Anterior cingulate cortex (tissue), 58 donors: ENCODE measurements around the gene FZR1.

Experiments
- DNase-seq, 58 donors: peaks; one replicate each; lab custom pipeline; 2025; lab: John Stamatoyannopoulos, UW

Gene FZR1

DNA sequence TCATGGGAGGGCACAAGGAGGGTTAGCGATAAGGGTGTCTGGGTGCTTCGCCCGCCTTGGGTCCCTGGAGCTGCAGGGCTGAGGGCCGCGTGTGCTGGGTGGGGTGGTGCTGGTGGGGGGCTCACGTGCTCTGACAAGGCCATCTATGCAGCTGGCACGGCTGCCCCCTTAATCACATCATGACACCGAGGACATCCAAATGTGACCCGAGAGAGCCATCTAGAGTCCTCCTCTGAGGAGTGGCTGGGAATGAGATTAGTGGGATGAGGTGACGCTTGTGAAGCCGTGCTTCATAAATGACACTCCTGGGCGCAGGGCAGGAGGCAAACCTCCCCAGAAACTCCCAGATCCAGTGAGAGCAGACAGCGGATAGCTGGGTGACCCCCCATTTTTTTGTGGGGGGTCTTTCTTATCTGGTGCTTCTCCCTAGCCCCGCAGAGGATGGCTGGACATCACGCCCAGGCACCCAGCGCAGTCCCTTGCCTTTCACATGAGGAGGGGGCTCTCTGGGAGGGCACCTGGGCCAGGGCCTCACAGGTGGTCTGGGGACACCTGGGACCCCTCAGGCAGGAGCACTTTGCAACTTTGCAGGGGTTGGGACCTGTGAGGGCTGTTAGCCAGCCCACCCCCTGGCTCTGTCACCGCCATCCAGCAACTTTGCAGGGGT lies 6.6 kb downstream of the FZR1 start:
- DNase-seq: peak in 10 of 58 donors; percentile 18 to 42 (median 28)

DNA sequence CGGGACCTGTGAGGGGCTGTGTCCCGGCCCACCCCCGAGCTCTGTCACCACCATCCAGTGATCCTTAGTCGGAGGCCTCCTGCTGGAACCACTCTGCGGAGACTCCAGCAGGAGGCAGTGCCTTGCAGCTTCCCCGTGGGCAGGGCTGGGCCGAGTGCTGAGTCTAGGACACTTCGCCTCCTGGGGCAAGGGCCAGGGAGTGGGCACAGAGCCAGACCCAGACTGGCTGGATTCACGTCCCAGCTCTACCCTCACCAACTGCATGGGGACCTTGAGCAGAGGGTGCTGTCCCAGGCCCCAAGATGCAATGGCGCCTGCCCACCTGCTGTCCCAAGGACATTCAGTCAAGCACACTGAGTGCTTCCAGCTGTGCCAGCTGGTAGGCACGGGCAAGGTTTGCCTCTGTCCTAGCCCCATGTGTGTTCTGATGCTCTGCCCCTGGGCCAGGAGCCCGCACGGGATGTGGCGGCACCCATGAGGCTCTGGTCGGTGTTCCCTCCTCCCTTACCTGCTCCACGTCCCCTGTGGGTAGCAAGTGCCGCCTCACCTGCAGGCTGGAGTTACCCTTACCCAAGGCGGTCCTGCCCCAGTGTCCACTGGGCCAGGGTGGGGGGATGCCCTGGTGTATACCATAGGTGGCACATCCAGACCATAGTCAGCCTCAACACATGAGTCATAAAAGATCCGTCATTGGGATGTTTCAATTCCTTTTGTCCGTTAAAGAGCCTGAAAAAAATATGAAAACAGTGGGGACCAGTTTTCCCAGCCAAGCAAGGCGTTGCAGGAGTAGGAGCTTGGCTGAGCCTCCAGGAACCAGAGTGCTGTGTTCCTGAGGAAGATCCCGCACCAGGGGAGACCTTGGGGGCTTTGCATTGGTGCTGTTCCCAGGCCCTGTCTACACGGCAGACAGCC lies 7.4 kb downstream of the FZR1 start:
- DNase-seq: peak in 1 of 58 donors; percentile 42

DNA sequence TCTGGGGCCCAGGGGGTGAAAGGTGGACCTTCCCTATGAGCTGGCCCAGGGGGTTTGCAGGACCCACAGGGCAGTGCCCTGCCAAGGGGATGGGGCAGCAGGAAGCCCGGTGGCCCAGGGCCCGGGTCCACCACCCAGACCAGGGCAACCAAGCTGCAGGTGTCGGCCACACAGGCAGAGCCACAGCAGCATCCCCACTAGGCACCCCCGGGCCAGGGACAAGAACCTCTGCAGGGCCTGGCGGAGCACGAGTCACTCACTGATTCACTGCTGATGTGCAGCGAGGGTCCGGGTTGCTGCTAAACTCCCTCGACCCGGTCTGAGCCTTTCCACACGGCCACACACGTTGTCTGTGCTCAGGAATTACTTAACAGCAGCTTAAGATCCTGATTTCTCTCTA lies 8.8 kb downstream of the FZR1 start:
- DNase-seq: no peak

DNA sequence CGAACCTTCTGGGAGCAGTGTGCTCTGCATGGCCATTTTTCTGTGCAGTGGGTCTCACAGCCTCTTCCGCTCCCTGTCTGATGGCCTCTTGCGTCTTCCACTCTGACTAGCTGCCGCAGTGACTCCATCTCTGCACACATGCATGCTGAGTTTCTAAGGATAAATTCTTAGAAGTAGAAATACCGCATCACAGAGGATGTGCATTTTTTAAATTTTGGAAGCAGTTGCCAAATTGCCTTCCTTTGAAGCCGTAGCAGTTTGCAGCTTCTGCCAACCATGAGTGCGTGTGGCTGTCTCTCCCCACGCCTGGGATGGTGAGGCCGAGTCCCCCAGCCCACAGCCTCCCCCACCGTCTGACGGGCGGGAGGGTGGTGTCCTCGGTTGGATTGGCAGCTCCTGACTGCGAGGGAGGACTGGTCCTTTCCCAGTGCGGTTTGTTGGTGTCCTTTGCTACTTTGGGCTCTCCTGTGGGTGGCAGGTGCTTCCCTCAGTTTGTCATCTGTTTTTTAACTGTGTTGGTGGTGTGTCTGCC lies 9.8 kb downstream of the FZR1 start:
- peak in 11 of 58 donors; percentile 12 to 57 (median 25) for DNase-seq

DNA sequence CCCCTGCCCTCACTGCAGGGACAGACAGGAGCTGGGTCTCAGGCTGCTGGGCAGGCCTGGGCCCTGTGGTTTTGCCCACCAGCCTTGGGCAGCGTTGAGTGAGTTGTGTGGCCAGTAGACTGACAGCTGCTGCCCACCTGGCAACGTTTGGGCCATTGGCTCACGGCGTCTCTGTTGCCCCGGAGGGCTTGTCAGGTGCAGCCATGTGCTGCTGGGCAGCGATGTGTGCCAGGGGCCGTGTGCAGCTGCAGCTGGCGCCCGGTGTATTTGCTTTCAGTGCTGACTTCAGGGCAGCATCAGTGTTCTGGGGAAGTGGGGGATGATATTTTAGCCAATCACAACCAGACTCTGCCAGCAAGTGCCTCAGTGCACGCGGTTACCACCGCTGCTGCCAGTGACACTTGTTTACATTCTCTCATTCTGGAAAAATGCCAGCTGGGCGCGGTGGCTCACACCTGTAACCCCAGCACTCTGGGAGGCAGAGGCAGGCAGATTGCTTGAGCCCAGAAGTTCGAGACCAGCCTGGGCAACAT lies 10.6 kb downstream of the FZR1 start:
- peak in 8 of 58 donors; percentile 8 to 51 (median 23) for DNase-seq

DNA sequence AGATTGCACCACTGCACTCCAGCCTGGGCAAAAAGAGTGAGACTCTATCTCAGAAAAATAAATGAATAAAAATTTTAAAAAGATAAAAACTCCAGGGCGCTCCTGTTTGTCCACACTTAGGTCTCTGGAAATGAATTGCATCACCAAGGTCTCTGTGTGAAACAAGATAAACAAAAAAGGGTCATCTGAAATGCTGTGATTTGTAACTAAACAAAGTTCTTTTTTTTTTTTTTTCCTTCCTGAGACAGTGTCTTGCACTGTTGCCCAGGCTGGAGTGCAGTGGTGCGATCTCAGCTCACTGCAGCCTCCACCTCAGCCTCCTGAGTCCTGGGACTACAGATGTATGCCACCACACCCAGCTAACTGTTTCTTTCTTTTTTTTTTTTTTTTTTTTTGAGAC lies 11.5 kb downstream of the FZR1 start:
- no peak for DNase-seq

DNA sequence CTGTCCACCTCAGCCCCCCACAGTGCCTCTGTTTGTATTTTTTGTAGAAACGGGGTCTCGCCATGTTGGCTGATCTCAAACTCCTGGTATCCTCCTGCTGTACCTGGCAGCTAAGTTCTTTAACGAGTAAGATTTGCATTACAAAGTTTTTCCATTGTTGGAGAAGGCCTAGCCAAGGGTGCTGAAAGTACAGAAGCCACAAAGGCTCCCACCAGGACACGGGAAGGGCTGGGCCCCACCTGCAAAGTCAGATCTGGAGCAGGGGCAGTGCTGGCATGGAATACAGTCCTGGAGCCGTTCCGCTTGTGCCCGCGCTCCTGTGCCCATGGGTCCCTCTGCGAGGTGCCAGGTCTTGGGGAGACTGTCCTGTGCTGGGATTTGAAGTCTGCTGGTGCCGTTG lies 12.1 kb downstream of the FZR1 start:
- no peak for DNase-seq

DNA sequence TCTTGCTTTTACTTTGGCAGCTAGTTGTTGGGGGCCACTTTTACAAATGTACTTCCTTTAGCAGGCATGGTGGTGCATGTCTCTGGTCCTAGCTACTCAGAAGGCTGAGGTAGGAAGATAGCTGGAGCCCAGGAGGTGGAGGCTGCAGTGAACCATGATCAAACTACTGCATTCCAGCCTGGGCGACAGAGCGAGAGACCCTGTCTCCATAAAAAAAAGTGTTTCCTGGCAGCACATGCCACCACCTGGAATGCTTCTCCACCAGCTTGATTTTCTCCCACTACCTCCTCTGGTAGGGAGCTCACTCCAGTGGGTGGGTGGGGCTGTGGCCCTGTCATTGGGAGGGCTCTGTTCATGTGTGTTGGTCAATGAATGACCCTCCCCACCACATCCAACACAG lies 12.5 kb downstream of the FZR1 start:
- no peak for DNase-seq

DNA sequence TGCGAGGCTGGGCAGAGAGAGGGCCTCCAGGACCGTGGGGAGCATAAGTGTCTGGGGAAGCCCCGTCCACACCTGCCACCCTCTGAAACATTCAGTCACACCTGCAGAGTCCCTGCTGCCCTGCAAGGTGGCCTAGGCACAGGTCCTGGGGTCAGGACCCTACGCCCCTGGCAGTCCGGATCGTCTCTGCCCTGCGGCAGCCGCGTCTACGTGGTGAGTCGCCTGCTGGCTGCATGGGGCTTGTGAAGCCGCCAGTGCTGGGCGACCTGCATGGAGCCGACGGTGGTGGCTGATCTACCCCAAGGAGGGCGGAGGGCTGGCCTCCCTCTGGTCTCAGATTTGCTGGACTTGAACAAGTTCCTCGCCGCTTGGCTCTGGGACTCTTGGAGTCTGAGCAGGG lies 13.0 kb downstream of the FZR1 start:
- no peak for DNase-seq

DNA sequence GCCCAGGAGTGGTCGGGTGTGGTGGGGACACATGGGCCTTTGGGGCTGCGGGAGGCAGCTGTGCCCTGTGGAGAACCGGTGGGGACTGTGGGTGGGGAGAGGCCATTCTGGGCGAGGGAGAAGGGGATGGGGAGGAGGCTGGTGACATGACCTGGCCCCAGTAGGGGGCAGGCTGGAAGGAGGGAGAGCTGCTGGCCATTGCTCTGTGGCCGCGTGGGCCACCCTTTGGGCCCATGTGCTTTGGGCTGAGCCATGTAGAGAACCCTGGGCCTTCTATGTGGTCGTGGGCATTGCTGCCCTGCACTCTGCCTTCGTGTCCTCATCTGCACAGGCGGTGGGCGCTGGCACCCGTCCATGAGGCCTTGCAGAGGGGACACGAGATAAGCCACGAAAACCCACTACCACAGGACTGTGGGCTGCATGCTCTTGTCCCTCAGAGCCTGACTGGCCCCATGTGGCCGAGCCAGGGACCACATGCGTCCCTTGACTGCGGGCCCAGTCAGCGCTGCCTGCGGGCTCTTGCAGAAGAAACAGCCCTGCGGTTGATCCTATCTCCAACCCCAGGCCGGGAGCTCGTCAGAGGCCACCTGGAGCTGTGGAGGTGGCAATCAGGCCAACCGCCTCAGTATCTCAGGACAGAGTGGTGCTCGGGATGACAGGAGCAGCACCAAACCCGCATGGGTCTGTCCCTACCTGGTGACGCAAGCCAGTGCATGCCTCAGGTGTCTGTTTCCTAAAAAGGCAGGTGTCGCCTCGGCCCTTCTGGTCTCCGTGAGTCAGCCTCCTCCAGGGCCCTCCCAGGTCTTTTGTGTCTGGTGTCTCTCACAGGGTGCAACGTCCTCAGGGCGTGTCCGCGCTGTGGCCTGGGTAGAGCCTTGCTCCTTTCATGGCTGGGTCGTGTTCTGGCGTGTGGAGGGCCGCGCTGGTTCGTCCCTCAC lies 14.3 kb downstream of the FZR1 start:
- DNase-seq: no peak

DNA sequence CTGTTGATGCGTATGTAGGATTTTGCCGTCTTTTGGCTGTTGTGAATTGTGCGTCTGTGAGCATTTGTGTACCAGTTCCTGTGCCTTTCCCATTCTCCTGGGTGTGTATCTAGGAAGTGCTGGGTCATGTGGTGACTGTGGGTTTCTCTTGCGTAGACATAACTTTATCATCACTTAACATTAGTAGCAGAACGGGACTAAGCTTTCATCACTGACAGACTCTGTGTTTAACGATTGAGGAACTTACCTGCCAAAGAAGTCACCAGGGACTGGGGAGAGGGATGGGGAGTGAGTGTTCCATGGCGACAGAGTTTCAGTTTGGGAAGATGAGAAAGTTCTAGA lies 15.0 kb downstream of the FZR1 start:
- DNase-seq: no peak

DNA sequence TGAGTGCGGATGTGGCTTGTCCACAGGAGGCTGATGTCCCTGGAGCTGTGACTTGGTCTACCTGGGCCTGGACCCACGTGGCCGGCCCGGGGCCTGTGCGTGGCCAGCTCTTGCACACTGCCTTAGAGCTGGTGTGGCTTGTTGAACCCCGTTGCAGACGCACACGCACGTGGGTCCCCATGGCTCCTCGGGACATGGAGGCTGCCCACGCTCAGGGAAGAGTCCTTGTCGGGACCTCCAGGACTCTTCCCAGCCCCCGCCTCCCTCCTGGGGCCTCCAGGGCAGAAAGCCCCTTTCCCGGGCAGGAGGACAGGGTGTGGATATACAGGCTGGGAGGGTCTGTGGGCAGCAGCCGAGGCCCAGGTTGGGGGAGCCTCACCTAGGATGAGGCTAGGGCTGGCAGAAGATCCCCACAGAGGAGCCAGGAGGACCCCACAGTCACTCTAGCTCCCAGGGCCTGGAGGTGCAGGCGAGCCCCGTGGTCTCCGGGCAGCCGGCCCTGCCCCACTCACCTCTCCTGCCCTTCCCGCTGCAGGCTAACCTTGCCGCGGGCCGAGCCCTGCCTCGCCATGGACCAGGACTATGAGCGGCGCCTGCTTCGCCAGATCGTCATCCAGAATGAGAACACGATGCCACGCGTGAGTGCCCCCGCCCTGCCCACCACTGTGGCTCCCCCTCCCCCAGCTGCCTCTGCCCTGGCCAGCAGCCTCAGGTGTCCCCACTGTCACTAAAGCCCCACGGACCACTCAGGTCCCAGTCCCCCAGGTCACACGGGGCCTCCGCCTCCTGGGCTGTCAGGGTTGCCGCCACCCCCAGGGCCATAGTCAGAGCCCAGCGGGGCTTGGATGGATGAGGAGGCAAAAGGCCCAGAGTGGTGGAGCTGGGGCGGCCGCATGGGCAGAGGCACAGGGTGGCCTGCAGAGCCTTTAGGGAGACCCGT lies 16.6 kb downstream of the FZR1 start:
- no peak for DNase-seq

DNA sequence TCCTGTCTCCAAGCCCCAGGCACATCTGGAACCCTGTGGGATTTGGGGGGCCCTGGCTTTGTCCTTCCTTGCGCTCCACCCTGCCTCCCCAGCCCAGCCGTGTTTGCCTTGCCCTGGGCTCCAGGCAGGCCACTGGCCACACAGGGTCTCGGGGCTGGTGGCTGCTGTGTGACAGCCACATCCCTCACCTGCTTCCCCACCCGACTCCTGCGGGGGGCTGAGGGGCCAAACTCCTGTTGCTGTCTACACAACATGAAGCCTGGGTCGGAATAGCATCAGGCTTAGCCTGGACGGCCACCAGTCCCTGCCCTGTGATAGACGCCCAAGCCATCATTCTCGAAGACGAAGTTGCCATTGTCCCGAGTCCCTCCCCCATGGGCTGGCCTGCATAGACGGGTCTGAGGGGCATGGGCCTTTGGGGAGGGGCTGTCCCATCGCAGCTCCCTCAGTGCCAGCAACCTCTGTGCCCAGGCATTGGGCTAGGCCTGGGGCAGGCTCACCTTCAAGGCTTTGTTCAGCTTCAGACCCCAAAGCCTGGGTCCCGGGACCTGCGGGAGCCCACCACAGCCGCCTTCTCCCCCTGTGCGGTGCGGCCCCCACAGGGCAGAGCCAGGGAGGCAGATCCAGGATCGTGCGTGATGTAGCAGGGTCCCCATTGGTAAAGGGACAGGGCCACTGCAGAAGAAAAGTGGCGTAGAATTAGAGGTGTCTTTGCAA lies 17.4 kb downstream of the FZR1 start:
- DNase-seq: no peak

DNA sequence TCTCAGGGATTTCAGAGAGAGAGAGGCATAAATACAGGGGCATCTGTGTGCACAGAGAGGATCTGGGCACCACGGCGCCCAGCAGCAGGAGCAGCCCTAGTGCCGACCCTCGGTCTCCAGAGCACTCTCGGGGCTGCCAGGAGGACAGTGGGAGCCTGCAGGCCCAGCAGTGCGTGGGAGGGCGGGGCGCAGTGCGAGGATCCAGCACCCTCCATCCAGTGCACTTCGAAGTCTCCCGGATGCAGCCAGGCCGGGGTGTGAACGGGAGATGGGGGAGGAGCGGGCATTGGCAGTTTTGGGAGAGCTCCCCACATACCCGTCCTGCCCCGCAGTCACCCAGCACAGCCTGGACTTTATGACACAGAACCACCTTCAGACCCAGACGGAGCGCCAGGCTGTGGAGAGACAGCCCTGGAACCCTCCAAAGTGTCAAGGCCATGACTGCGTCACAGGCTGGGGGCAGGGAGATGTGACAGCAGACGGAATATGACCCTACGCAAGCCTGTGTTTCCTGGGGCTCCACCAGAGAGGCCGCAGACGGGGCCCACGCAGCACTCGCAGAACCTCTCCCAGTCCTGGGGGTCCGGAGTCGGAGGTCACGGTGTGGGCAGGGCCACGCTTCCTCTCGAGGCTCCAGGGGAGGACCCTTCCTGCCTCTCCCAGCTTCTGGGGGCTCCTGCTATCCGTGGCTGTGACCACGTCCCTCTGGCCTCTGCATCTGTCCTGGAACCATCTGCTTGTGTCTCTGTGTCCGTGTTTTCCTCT lies 18.1 kb downstream of the FZR1 start:
- DNase-seq: no peak

DNA sequence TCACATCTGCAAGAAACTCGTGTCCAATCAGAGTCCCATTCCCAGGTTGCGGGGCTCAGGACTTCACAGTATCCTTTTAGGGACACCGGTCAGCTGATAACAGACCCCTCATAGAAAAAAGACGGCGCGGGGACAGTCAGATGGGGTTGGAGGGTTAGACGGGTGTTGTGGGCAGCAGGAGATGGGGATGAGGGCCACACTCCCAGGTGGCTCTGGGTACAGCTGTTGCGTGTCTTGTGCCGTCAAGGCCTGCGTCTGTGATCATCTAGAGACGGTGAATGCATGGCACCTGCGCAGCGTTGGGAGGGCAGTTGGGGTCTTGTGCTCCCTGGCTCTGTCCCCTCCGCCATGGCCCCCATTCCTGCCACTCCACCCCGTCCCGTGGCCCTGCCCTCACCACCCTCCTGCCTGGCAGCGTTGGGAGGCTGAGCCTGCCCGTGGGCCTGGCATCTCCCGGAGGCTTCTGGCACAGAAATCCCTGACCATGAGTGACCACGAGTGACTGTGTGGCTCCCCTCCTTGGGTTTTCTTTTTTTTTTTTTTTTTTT lies 18.9 kb downstream of the FZR1 start:
- DNase-seq: no peak

DNA sequence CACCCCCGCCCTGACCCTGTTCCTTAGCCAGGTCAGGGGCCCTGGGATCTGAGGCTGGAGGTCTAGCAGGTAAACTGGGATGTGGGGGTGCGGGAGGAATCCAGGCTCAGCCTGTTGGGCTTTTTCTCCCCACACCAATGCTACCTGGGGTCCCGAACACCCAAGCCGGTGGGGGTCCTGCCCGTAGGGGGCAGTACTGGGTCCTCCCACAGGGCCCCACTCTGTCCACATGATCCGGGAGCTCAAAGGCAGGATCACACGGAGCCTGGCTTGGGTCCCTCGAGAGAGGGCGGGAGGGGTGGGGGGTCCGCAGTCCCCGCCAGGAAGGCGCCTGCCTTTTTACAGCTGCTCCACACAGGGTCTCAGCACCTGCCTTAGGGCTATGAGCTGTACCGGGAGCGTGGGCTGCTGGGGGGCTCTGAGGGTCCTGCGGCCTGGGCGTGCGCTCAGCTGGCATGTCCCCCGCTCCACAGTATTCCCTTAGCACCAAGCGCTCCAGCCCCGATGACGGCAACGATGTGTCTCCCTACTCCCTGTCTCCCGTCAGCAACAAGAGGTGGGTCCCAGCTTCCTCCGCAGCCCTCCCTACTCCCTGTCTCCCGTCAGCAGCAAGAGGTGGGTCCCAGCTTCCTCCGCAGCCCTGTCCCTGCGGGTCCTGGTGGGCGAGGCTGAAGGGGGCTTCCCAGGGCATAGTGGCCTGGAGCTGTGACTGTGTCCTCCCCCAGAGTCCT lies 20.6 kb downstream of the FZR1 start:
- no peak for DNase-seq
